ENCODE measurements around the gene SPATA31E1.
"Not testable (repeated sequence)": the region's sequence is repeated elsewhere in the genome, so short reads cannot be mapped to it uniquely, and the experiment has no call there.

The SPATA31E1 gene

GRCh38 chr9:87882627-87883026 lies at the start of gene SPATA31E1:
TSS of gene SPATA31E1 (plus strand) at chr9:87882877. CDS start at chr9:87882892, 15 bp downstream.
- no peak for FAIRE-seq

- no peak for FAIRE-seq
Observed at GRCh38 chr9:87834357-87834756, 48.3 kb upstream of the SPATA31E1 start.

- no peak for FAIRE-seq
Observed at GRCh38 chr9:87836536-87836935, 46.1 kb upstream of the SPATA31E1 start.

GRCh38 chr9:87836951-87837705 lies 45.5 kb upstream of the SPATA31E1 start:
- no peak for FAIRE-seq

GRCh38 chr9:87840134-87840533 lies 42.5 kb upstream of the SPATA31E1 start:
- no peak for FAIRE-seq

- no peak for FAIRE-seq
Observed at GRCh38 chr9:87842878-87843585, 39.6 kb upstream of the SPATA31E1 start.

- no peak for FAIRE-seq
Observed at GRCh38 chr9:87844506-87844905, 38.2 kb upstream of the SPATA31E1 start.

- not testable (repeated sequence) for FAIRE-seq
Observed at GRCh38 chr9:87847817-87848216, 34.9 kb upstream of the SPATA31E1 start.

- no peak for FAIRE-seq
Observed at GRCh38 chr9:87849144-87849758, 33.4 kb upstream of the SPATA31E1 start.

GRCh38 chr9:87850391-87850790 lies 32.3 kb upstream of the SPATA31E1 start:
- FAIRE-seq = no peak

GRCh38 chr9:87851186-87851585 lies 31.5 kb upstream of the SPATA31E1 start:
- not testable (repeated sequence) for FAIRE-seq

GRCh38 chr9:87853302-87853701 lies 29.4 kb upstream of the SPATA31E1 start:
- no peak for FAIRE-seq

GRCh38 chr9:87853876-87854579 lies 28.6 kb upstream of the SPATA31E1 start:
- FAIRE-seq = no peak

- FAIRE-seq = no peak
Observed at GRCh38 chr9:87854580-87854955, 28.1 kb upstream of the SPATA31E1 start.

GRCh38 chr9:87855061-87855460 lies 27.6 kb upstream of the SPATA31E1 start:
- no peak for FAIRE-seq

GRCh38 chr9:87857141-87857947 lies 25.3 kb upstream of the SPATA31E1 start:
- no peak for FAIRE-seq

GRCh38 chr9:87857948-87858335 lies 24.7 kb upstream of the SPATA31E1 start:
- FAIRE-seq = no peak

- no peak for FAIRE-seq
Observed at GRCh38 chr9:87859137-87859536, 23.5 kb upstream of the SPATA31E1 start.

GRCh38 chr9:87859786-87860185 lies 22.9 kb upstream of the SPATA31E1 start:
- FAIRE-seq = no peak

- FAIRE-seq = no peak
Observed at GRCh38 chr9:87861332-87861731, 21.3 kb upstream of the SPATA31E1 start.

- no peak for FAIRE-seq
Observed at GRCh38 chr9:87862536-87863268, 20.0 kb upstream of the SPATA31E1 start.
